ENCODE data around the gene TNKS2.
"Not testable (repeated sequence)": the region's sequence is repeated elsewhere in the genome, so short reads cannot be mapped to it uniquely, and the experiment has no call there.

The TNKS2 gene

GRCh38 chr10:91797874-91798648, at the start of gene TNKS2:
Gene TNKS2 (plus strand): TSS chr10:91798426. CDS start chr10:91798691, 265 bp downstream.
- peak; percentile 81 to 83 for DNase-seq

GRCh38 chr10:91749592-91749991, 48.6 kb upstream of the TNKS2 start:
- not testable (repeated sequence) for DNase-seq

- peak in 1 of 2 experiments; percentile 38 for DNase-seq
Measured at GRCh38 chr10:91756286-91756685, 41.9 kb upstream of the TNKS2 start.

- DNase-seq: peak; percentile 72 to 74
Measured at GRCh38 chr10:91758303-91759146, 39.7 kb upstream of the TNKS2 start.

GRCh38 chr10:91759581-91759986, 38.6 kb upstream of the TNKS2 start:
- DNase-seq: no peak

- DNase-seq: peak; percentile 13
Measured at GRCh38 chr10:91761721-91762120, 36.5 kb upstream of the TNKS2 start.

GRCh38 chr10:91762878-91763277, 35.3 kb upstream of the TNKS2 start:
- no peak for DNase-seq

GRCh38 chr10:91766676-91767075, 31.6 kb upstream of the TNKS2 start:
- no peak for DNase-seq

GRCh38 chr10:91768123-91768522, 30.1 kb upstream of the TNKS2 start:
- peak in 1 of 2 experiments; percentile 20 for DNase-seq

GRCh38 chr10:91771907-91772306, 26.3 kb upstream of the TNKS2 start:
- no peak for DNase-seq

- DNase-seq: no peak
Measured at GRCh38 chr10:91772461-91772860, 25.8 kb upstream of the TNKS2 start.

- DNase-seq: no peak
Measured at GRCh38 chr10:91772869-91773268, 25.4 kb upstream of the TNKS2 start.

GRCh38 chr10:91774571-91774970, 23.7 kb upstream of the TNKS2 start:
- DNase-seq: no peak

- DNase-seq: no peak
Measured at GRCh38 chr10:91775731-91776130, 22.5 kb upstream of the TNKS2 start.

- no peak for DNase-seq
Measured at GRCh38 chr10:91776266-91776665, 22.0 kb upstream of the TNKS2 start.

- DNase-seq: no peak
Measured at GRCh38 chr10:91778485-91778884, 19.7 kb upstream of the TNKS2 start.

GRCh38 chr10:91779011-91779605, 19.1 kb upstream of the TNKS2 start:
- DNase-seq: no peak

GRCh38 chr10:91782539-91782938, 15.7 kb upstream of the TNKS2 start:
- DNase-seq: no peak

GRCh38 chr10:91785830-91786229, 12.4 kb upstream of the TNKS2 start:
- DNase-seq: no peak

- no peak for DNase-seq
Measured at GRCh38 chr10:91787258-91787657, 11.0 kb upstream of the TNKS2 start.

GRCh38 chr10:91787810-91788209, 10.4 kb upstream of the TNKS2 start:
- DNase-seq: no peak

- DNase-seq: no peak
Measured at GRCh38 chr10:91788527-91788926, 9.7 kb upstream of the TNKS2 start.

- DNase-seq: peak in 1 of 2 experiments; percentile 34
Measured at GRCh38 chr10:91796331-91797047, 1.7 kb upstream of the TNKS2 start.
